H1 (cell line): ENCODE results near the gene TACR2. TPM values are rescaled to one million over a fixed set of nuclear protein-coding genes. Genes with fewer than 3 reads are reported as not detected.

Experiments
- CTCF ChIA-PET: fragments of 300-600 bp; sonication (Branson Sonifier 250); formaldehyde crosslinking; loops from one replicate; lab custom pipeline; 2021; ENCODE audit not compliant: partially characterized antibody; lab: Charles Lee
- POLR2A ChIA-PET: fragments of 300-600 bp; sonication (Branson Sonifier 250); formaldehyde crosslinking; loops from one replicate; lab custom pipeline; 2021; ENCODE audit warnings: inconsistent platforms; ENCODE audit not compliant: partially characterized antibody; lab: Charles Lee
- DNase-seq, 2 experiments: peaks; one replicate each; pipeline versions ENCODE4 v3.0.0 to v3.0.0-alpha.2; 2010 to 2022; ENCODE audit warnings: low spot score in 2 of 2, low read depth in 1 of 2, mixed read lengths in 1 of 2
- FAIRE-seq: peaks from 2 replicates; lab custom pipeline; 2011; peaks lifted over from hg19 to GRCh38; lab: Jason Lieb, UNC
- H2AFZ ChIP-seq: 2 replicates; pipeline ENCODE4 v1.8.1; 2012; ENCODE audit warnings: low read length, inconsistent platforms
- H2AK5ac ChIP-seq: 2 replicates; pipeline ENCODE4 v1.6.1; 2013; ENCODE audit warnings: low read depth, low read length
- H2BK120ac ChIP-seq: replicated peaks from 2 replicates; pipeline ENCODE3; 2013; ENCODE audit warnings: low read depth, low read length, inconsistent platforms
- H2BK12ac ChIP-seq: 2 replicates; pipeline ENCODE4 v1.6.1; 2013; ENCODE audit warnings: low read depth, low read length
- H2BK15ac ChIP-seq: 2 replicates; pipeline ENCODE4 v1.6.1; 2013; ENCODE audit warnings: low read length
- H2BK20ac ChIP-seq: 2 replicates; pipeline ENCODE4 v1.6.1; 2013; ENCODE audit warnings: low read length
- H2BK5ac ChIP-seq: 2 replicates; pipeline ENCODE4 v1.6.1; 2013; ENCODE audit warnings: low read depth, low read length
- H3K14ac ChIP-seq: 2 replicates; pipeline ENCODE4 v1.6.1; 2013; ENCODE audit warnings: inconsistent platforms; ENCODE audit not compliant: insufficient read length
- H3K18ac ChIP-seq: 2 replicates; pipeline ENCODE4 v1.6.1; 2013; ENCODE audit warnings: low read length; ENCODE audit errors: extremely low read depth
- H3K23ac ChIP-seq: 2 replicates; pipeline ENCODE4 v1.6.1; 2013; ENCODE audit warnings: inconsistent platforms; ENCODE audit not compliant: insufficient read length
- H3K23me2 ChIP-seq: 2 replicates; pipeline ENCODE4 v1.6.1; 2013; ENCODE audit warnings: low read depth, low read length
- H3K27ac ChIP-seq: 2 replicates; pipeline ENCODE4 v1.6.1; 2011; ENCODE audit warnings: low read depth, low read length, inconsistent platforms
- H3K27me3 ChIP-seq, 4 experiments: replicated peaks in 1 of 4; 1 replicate in 1 of 4; 2 replicates in 3 of 4; pipeline versions ENCODE4 v1.6.1 to v1.8.1; 2011 to 2013; ENCODE audit warnings: low read length in 3 of 4, mild to moderate bottlenecking in 3 of 4, inconsistent platforms in 2 of 4, mixed read lengths in 2 of 4, moderate library complexity in 1 of 4; ENCODE audit not compliant: control insufficient read depth in 3 of 4, insufficient read depth in 3 of 4; ENCODE audit errors: extremely low read depth in 1 of 4
- H3K36me3 ChIP-seq, 4 experiments: 2 replicates each; pipeline versions ENCODE4 v1.6.1 to v1.8.1; 2011 to 2013; ENCODE audit warnings: mild to moderate bottlenecking in 4 of 4, low read length in 3 of 4, moderate library complexity in 2 of 4, control low read depth in 1 of 4, inconsistent platforms in 1 of 4; ENCODE audit not compliant: insufficient read depth in 4 of 4, control insufficient read depth in 2 of 4
- H3K4ac ChIP-seq: replicated peaks from 2 replicates; pipeline ENCODE3; 2013; ENCODE audit warnings: low read length, low read depth, mixed read lengths, inconsistent platforms; ENCODE audit not compliant: insufficient read length
- H3K4me1 ChIP-seq, 4 experiments: replicated peaks in 1 of 4; 1 replicate in 1 of 4; 2 replicates in 3 of 4; pipeline versions ENCODE4 v1.6.1 to v1.8.1; 2011 to 2013; ENCODE audit warnings: low read length in 3 of 4, inconsistent platforms in 2 of 4, mixed read lengths in 1 of 4; ENCODE audit not compliant: insufficient read depth in 4 of 4, control insufficient read depth in 3 of 4
- H3K4me2 ChIP-seq, 2 experiments: 2 replicates each; pipeline versions ENCODE4 v1.6.1 to v1.8.1; 2011 to 2013; ENCODE audit warnings: low read depth in 2 of 2, low read length in 2 of 2, control low read depth in 1 of 2, inconsistent platforms in 1 of 2, mild to moderate bottlenecking in 1 of 2; ENCODE audit not compliant: insufficient read depth in 1 of 2
- H3K4me3 ChIP-seq, 4 experiments: fragments of 200-600, 300-600 bp in 1 of 4; sonication (generic), shearing (Covaris generic), sonication (Bioruptor Twin) in 1 of 4; 2 replicates each; pipeline versions ENCODE4 v1.5.1 to v1.8.1; 2011 to 2016; ENCODE audit warnings: low read length in 4 of 4, low read depth in 3 of 4, control low read depth in 2 of 4, inconsistent platforms in 2 of 4, mild to moderate bottlenecking in 2 of 4, mixed read lengths in 1 of 4, moderate library complexity in 1 of 4; ENCODE audit not compliant: insufficient read depth in 2 of 4; ENCODE audit errors: extremely low read depth in 1 of 4
- H3K56ac ChIP-seq: replicated peaks from 2 replicates; pipeline ENCODE3; 2013; ENCODE audit warnings: low read depth, mild to moderate bottlenecking, mixed read lengths, low read length, inconsistent platforms; ENCODE audit not compliant: insufficient read length
- H3K79me1 ChIP-seq: 2 replicates; pipeline ENCODE4 v1.6.1; 2013; ENCODE audit warnings: low read depth, low read length, control low read depth
- H3K79me2 ChIP-seq, 2 experiments: 2 replicates each; pipeline versions ENCODE4 v1.6.1 to v1.8.1; 2012 to 2013; ENCODE audit warnings: low read length in 2 of 2, mild to moderate bottlenecking in 2 of 2, inconsistent platforms in 1 of 2; ENCODE audit not compliant: insufficient read depth in 2 of 2, control insufficient read depth in 1 of 2
- H3K9ac ChIP-seq, 4 experiments: replicated peaks in 1 of 4; 1 replicate in 1 of 4; 2 replicates in 3 of 4; pipeline versions ENCODE4 v1.6.1 to v1.8.1; 2011 to 2013; ENCODE audit warnings: low read depth in 3 of 4, low read length in 3 of 4, control low read depth in 2 of 4, mild to moderate bottlenecking in 2 of 4, moderate library complexity in 2 of 4, inconsistent platforms in 1 of 4; ENCODE audit errors: extremely low read depth in 1 of 4
- H3K9me3 ChIP-seq, 2 experiments: 2 replicates each; pipeline versions ENCODE4 v1.6.1 to v1.8.1; 2012 to 2013; ENCODE audit warnings: mild to moderate bottlenecking in 2 of 2, moderate library complexity in 2 of 2, control low read depth in 1 of 2, inconsistent platforms in 1 of 2, low read depth in 1 of 2, low read length in 1 of 2, mixed read lengths in 1 of 2; ENCODE audit not compliant: insufficient read depth in 2 of 2
- H4K20me1 ChIP-seq, 2 experiments: replicated peaks in 1 of 2; 2 replicates each; pipeline versions ENCODE3 to v1.8.1; 2011 to 2013; ENCODE audit warnings: inconsistent platforms in 2 of 2, low read length in 2 of 2, mild to moderate bottlenecking in 1 of 2; ENCODE audit not compliant: insufficient read depth in 2 of 2, control insufficient read depth in 1 of 2
- H4K5ac ChIP-seq: 2 replicates; pipeline ENCODE4 v1.6.1; 2013; ENCODE audit warnings: low read length, low read depth, mixed read lengths, inconsistent platforms; ENCODE audit not compliant: insufficient read length
- H4K8ac ChIP-seq: 2 replicates; pipeline ENCODE4 v1.8.0; 2013; ENCODE audit warnings: mild to moderate bottlenecking, moderate library complexity, low read length, inconsistent platforms; ENCODE audit not compliant: insufficient read depth; ENCODE audit errors: extremely low read depth
- H4K91ac ChIP-seq: replicated peaks from 2 replicates; pipeline ENCODE3; 2013; ENCODE audit warnings: low read length, mixed read lengths, inconsistent platforms; ENCODE audit not compliant: insufficient read length
- GABPA ChIP-seq: IDR thresholded peaks from 2 replicates; pipeline ENCODE4 v1.6.1; 2011; ENCODE audit warnings: mild to moderate bottlenecking, low read length, moderate library complexity, borderline replicate concordance; ENCODE audit not compliant: insufficient read depth
- POLR2A ChIP-seq, 2 experiments: IDR thresholded peaks; 1 replicate in 1 of 2; 2 replicates in 1 of 2; pipeline ENCODE4 v1.6.1; 2011; ENCODE audit warnings: low read depth in 2 of 2, low read length in 2 of 2, mild to moderate bottlenecking in 2 of 2; ENCODE audit errors: control extremely low read depth in 1 of 2
- WGBS, 2 experiments: shearing (Covaris generic) in 1 of 2; methylation state at CpG; one replicate each; pipeline versions ENCODE4 v1.1.6 to v1.1.7; 2013 to 2015; ENCODE audit warnings: low lambda C conversion rate in 2 of 2, mixed read lengths in 2 of 2, inconsistent platforms in 1 of 2, low coverage in 1 of 2, missing lambda C conversion rate in 1 of 2; ENCODE audit not compliant: insufficient replicate concordance in 2 of 2, insufficient coverage in 1 of 2, insufficient read length in 1 of 2; ENCODE audit errors: extremely low coverage in 1 of 2, missing lambda C conversion rate in 1 of 2; 5-methylcytosine and 5-hydroxymethylcytosine counted together
- polyA plus RNA-seq, 7 experiments: library from polyadenylated mRNA; depleted of rRNA in 3 of 7; stranded (reverse) in 5 of 7; unstranded in 2 of 7; fragments of >200 nt in 5 of 7; fragments of 200-250 nt in 2 of 7; gene quantifications; 1 replicate in 5 of 7; 2 replicates in 1 of 7; 4 replicates in 1 of 7; pipeline versions ENCODE4 v1.2.1 to v1.2.3, GENCODE V29; 2011 to 2013; ENCODE audit warnings: missing spikeins in 2 of 7, mixed read lengths in 2 of 7
- total RNA-seq: library from RNA; stranded (reverse); fragmentation: NEBNext Ultra II Directional; extraction: Animal tissue kit (Norgen Biotek cat#: 25700); gene quantifications from 2 replicates; pipeline ENCODE4 v1.2.1, GENCODE V29; 2021

Gene TACR2
- total and polyA plus RNA-seq, 2 of the 8 experiments (the other 6 are each of a cell fraction or from before 2014, with no cell fraction given) = 0.06 TPM; not detected in 1

GRCh38 chr10:69411476-69411875 lies 5.2 kb downstream of the TACR2 start:
- no peaks in the 10 kb centered on the region for H3K36me3 ChIP-seq
- H3K4me3 ChIP-seq = no peak overlapping the region
- DNase-seq = no peak
- no peaks in the 10 kb centered on the region for H3K79me2 ChIP-seq
- H3K4me1 ChIP-seq = peaks cover 0 to 6% (median 3%) of the 10 kb centered on the region in 4 experiments; a peak in 4 of 7 replicates
- no peak for FAIRE-seq
- H4K5ac ChIP-seq = no peak overlapping the region
- no peak overlapping the region for H4K91ac ChIP-seq
- no peaks in the 10 kb centered on the region for H3K23me2 ChIP-seq
- H2AFZ ChIP-seq = no peak overlapping the region
- no peak overlapping the region for H2BK120ac ChIP-seq
- ChIA-PET POLR2A (interaction anchor here (1.5 kb wide), 1 partner anchor 13 kb away, joined by 4 read pairs; no protein-coding TSS in a partner anchor), CTCF (interaction anchor here (0.6 to 2.1 kb wide), 10 partner anchors 8 to 223 kb away, joined by 3 to 7 read pairs (median 3); no protein-coding TSS in a partner anchor)
- no peaks in the 10 kb centered on the region for H4K20me1 ChIP-seq
- no peak overlapping the region for H2BK15ac ChIP-seq
- H3K79me1 ChIP-seq = no peaks in the 10 kb centered on the region
- no peak overlapping the region for H2AK5ac ChIP-seq
- no peaks in the 10 kb centered on the region for H3K27me3 ChIP-seq
- no peak overlapping the region for H2BK20ac ChIP-seq
- H4K8ac ChIP-seq = no peak overlapping the region
- H3K4me2 ChIP-seq = no peak overlapping the region
- no peak overlapping the region for H3K27ac ChIP-seq
- H3K9ac ChIP-seq = no peak overlapping the region
- no peak overlapping the region for H3K56ac ChIP-seq
- H3K14ac ChIP-seq = no peak overlapping the region
- H3K4ac ChIP-seq = no peak overlapping the region
- no peak overlapping the region for H3K23ac ChIP-seq
- 82% methylated on average over 4 of the region's 4 CpGs; no CpG with 5 or more reads in 1 of the 2 experiments for WGBS, 2 experiments
- no peaks in the 10 kb centered on the region for H3K9me3 ChIP-seq
- H2BK5ac ChIP-seq = no peak overlapping the region
- no peak overlapping the region for H3K18ac ChIP-seq
- no peak overlapping the region for H2BK12ac ChIP-seq
- TF ChIP-seq GABPA (no peak), POLR2A (IDR thresholded peaks at IDR 0.05; ENCODE audit: control extremely low read depth in 1 of 2, low read depth in 2 of 2, low read length in 2 of 2) (no peak)
- TF ChIP-seq, all 59 proteins: peak for 0
